ENCODE measurements around the gene ULBP3. TPM values are rescaled to one million over a fixed set of nuclear protein-coding genes. Genes with fewer than 3 reads are reported as not detected.
A peak's percentile ranks its signal among the peaks of the same experiment; 100 is the strongest.
"Not testable (repeated sequence)": the region's sequence is repeated elsewhere in the genome, so short reads cannot be mapped to it uniquely, and the experiment has no call there.

Gene ULBP3
- total and polyA plus RNA-seq, 4 donors = 0.39 to 0.75 (median 0.41) TPM; not detected in 1

GRCh38 chr6:150070236-150070818, 1.4 kb upstream of the ULBP3 start:
- DNase-seq = no peak

GRCh38 chr6:150069706-150070105, 785 bp upstream of the ULBP3 start:
- no peaks in the 10 kb centered on the region for H3K27me3 ChIP-seq (ENCODE audit: control insufficient read depth in 1 of 2, insufficient read depth in 2 of 2, low read length in 1 of 2)
- H3K27ac ChIP-seq (ENCODE audit: low read depth in 1 of 2, low read length in 2 of 2) = no peak overlapping the region
- no peaks in the 10 kb centered on the region for H3K36me3 ChIP-seq (ENCODE audit: control insufficient read depth in 1 of 2, insufficient read depth in 2 of 2, low read length in 1 of 2)
- H3K4me3 ChIP-seq (ENCODE audit: low read length in 2 of 2) = no peak overlapping the region
- no peaks in the 10 kb centered on the region for H3K4me1 ChIP-seq (ENCODE audit: control insufficient read depth in 1 of 2, insufficient read depth in 2 of 2, low read length in 2 of 2)
- intact Hi-C loops (cut with DNase I) = no loop called here
- no peak for ATAC-seq (ENCODE audit: low FRiP score)
- H3K9me3 ChIP-seq (ENCODE audit: control insufficient read depth, low read length) = no peaks in the 10 kb centered on the region
- WGBS, 2 donors = 85 to 89% methylated on average over 11 of the region's 11 CpGs
- no peak for DNase-seq

More at GRCh38 chr6:150070236-150070818, 1.4 kb upstream of the ULBP3 start:
- 79 to 83% methylated on average over 3 of the region's 3 CpGs for WGBS, 2 donors
- Histone ChIP-seq H3K4me1 (ENCODE audit: control insufficient read depth in 1 of 2, insufficient read depth in 2 of 2, low read length in 2 of 2) (no peaks in the 10 kb centered on the region), H3K9me3 (ENCODE audit: control insufficient read depth, low read length) (no peaks in the 10 kb centered on the region), H3K36me3 (ENCODE audit: control insufficient read depth in 1 of 2, insufficient read depth in 2 of 2, low read length in 1 of 2) (no peaks in the 10 kb centered on the region), H3K27me3 (ENCODE audit: control insufficient read depth in 1 of 2, insufficient read depth in 2 of 2, low read length in 1 of 2) (no peaks in the 10 kb centered on the region), H3K27ac (ENCODE audit: low read depth in 1 of 2, low read length in 2 of 2) (no peak overlapping the region), H3K4me3 (ENCODE audit: low read length in 2 of 2) (no peak overlapping the region)
- intact Hi-C loops (cut with DNase I) = no loop called here
- ATAC-seq (ENCODE audit: low FRiP score) = no peak

GRCh38 chr6:150068151-150068550, 770 bp downstream of the ULBP3 start:
- no peaks in the 10 kb centered on the region for H3K27me3 ChIP-seq (ENCODE audit: control insufficient read depth in 1 of 2, insufficient read depth in 2 of 2, low read length in 1 of 2)
- no peak for ATAC-seq (ENCODE audit: low FRiP score)
- WGBS, 2 donors = 44 to 47% methylated on average over 4 of the region's 4 CpGs
- DNase-seq = no peak
- H3K4me3 ChIP-seq (ENCODE audit: low read length in 2 of 2) = peak overlapping the region in 1 of 2 donors; percentile 84
- H3K27ac ChIP-seq (ENCODE audit: low read depth in 1 of 2, low read length in 2 of 2) = no peak overlapping the region
- no peaks in the 10 kb centered on the region for H3K4me1 ChIP-seq (ENCODE audit: control insufficient read depth in 1 of 2, insufficient read depth in 2 of 2, low read length in 2 of 2)
- intact Hi-C loops (cut with DNase I) = no loop called here
- no peaks in the 10 kb centered on the region for H3K36me3 ChIP-seq (ENCODE audit: control insufficient read depth in 1 of 2, insufficient read depth in 2 of 2, low read length in 1 of 2)
- no peaks in the 10 kb centered on the region for H3K9me3 ChIP-seq (ENCODE audit: control insufficient read depth, low read length)

GRCh38 chr6:150065083-150065482, 3.8 kb downstream of the ULBP3 start:
- H3K27me3 ChIP-seq (ENCODE audit: control insufficient read depth in 1 of 2, insufficient read depth in 2 of 2, low read length in 1 of 2) = no peaks in the 10 kb centered on the region
- WGBS, 2 donors = 80 to 92% methylated on average over 2 of the region's 2 CpGs
- H3K27ac ChIP-seq (ENCODE audit: low read depth in 1 of 2, low read length in 2 of 2) = no peak overlapping the region
- intact Hi-C loops (cut with DNase I) = no loop called here
- H3K4me3 ChIP-seq (ENCODE audit: low read length in 2 of 2) = no peak overlapping the region
- DNase-seq (no peak), ATAC-seq (ENCODE audit: low FRiP score) (no peak)
- H3K36me3 ChIP-seq (ENCODE audit: control insufficient read depth in 1 of 2, insufficient read depth in 2 of 2, low read length in 1 of 2) = no peaks in the 10 kb centered on the region
- H3K4me1 ChIP-seq (ENCODE audit: control insufficient read depth in 1 of 2, insufficient read depth in 2 of 2, low read length in 2 of 2) = no peaks in the 10 kb centered on the region
- H3K9me3 ChIP-seq (ENCODE audit: control insufficient read depth, low read length) = no peaks in the 10 kb centered on the region

GRCh38 chr6:150063640-150064039, 5.3 kb downstream of the ULBP3 start:
- Histone ChIP-seq H3K4me1 (ENCODE audit: control insufficient read depth in 1 of 2, insufficient read depth in 2 of 2, low read length in 2 of 2) (no peaks in the 10 kb centered on the region), H3K36me3 (ENCODE audit: control insufficient read depth in 1 of 2, insufficient read depth in 2 of 2, low read length in 1 of 2) (no peaks in the 10 kb centered on the region), H3K4me3 (ENCODE audit: low read length in 2 of 2) (no peak overlapping the region), H3K27ac (ENCODE audit: low read depth in 1 of 2, low read length in 2 of 2) (no peak overlapping the region), H3K9me3 (ENCODE audit: control insufficient read depth, low read length) (no peaks in the 10 kb centered on the region), H3K27me3 (ENCODE audit: control insufficient read depth in 1 of 2, insufficient read depth in 2 of 2, low read length in 1 of 2) (no peaks in the 10 kb centered on the region)
- ATAC-seq (ENCODE audit: low FRiP score) (no peak), DNase-seq (no peak)
- 93 to 94% methylated on average over 6 of the region's 6 CpGs for WGBS, 2 donors
- intact Hi-C loops (cut with DNase I) = no loop called here

- DNase-seq; H3K36me3 ChIP-seq (ENCODE audit: control insufficient read depth in 1 of 2, insufficient read depth in 2 of 2, low read length in 1 of 2); H3K4me1 ChIP-seq (ENCODE audit: control insufficient read depth in 1 of 2, insufficient read depth in 2 of 2, low read length in 2 of 2); intact Hi-C loops (cut with DNase I); H3K4me3 ChIP-seq (ENCODE audit: low read length in 2 of 2); ATAC-seq (ENCODE audit: low FRiP score); H3K27ac ChIP-seq (ENCODE audit: low read depth in 1 of 2, low read length in 2 of 2); H3K27me3 ChIP-seq (ENCODE audit: control insufficient read depth in 1 of 2, insufficient read depth in 2 of 2, low read length in 1 of 2); H3K9me3 ChIP-seq (ENCODE audit: control insufficient read depth, low read length): not testable (repeated sequence)
- WGBS, 2 donors = 88 to 91% methylated on average over 7 of the region's 7 CpGs
Measured at GRCh38 chr6:150059973-150060372, 8.9 kb downstream of the ULBP3 start.

GRCh38 chr6:150058986-150059385, 9.9 kb downstream of the ULBP3 start:
- H3K4me1 ChIP-seq (ENCODE audit: control insufficient read depth in 1 of 2, insufficient read depth in 2 of 2, low read length in 2 of 2) = no peaks in the 10 kb centered on the region
- ATAC-seq (ENCODE audit: low FRiP score) (no peak), DNase-seq (no peak)
- H3K27me3 ChIP-seq (ENCODE audit: control insufficient read depth in 1 of 2, insufficient read depth in 2 of 2, low read length in 1 of 2) = no peaks in the 10 kb centered on the region
- 64 to 73% methylated on average over 6 of the region's 6 CpGs for WGBS, 2 donors
- no peaks in the 10 kb centered on the region for H3K36me3 ChIP-seq (ENCODE audit: control insufficient read depth in 1 of 2, insufficient read depth in 2 of 2, low read length in 1 of 2)
- no peak overlapping the region for H3K27ac ChIP-seq (ENCODE audit: low read depth in 1 of 2, low read length in 2 of 2)
- H3K4me3 ChIP-seq (ENCODE audit: low read length in 2 of 2) = no peak overlapping the region
- intact Hi-C loops (cut with DNase I) = no loop called here
- no peaks in the 10 kb centered on the region for H3K9me3 ChIP-seq (ENCODE audit: control insufficient read depth, low read length)

GRCh38 chr6:150058231-150058792, 10.6 kb downstream of the ULBP3 start:
- H3K4me3 ChIP-seq (ENCODE audit: low read length in 2 of 2) = no peak overlapping the region
- no peaks in the 10 kb centered on the region for H3K36me3 ChIP-seq (ENCODE audit: control insufficient read depth in 1 of 2, insufficient read depth in 2 of 2, low read length in 1 of 2)
- no peaks in the 10 kb centered on the region for H3K27me3 ChIP-seq (ENCODE audit: control insufficient read depth in 1 of 2, insufficient read depth in 2 of 2, low read length in 1 of 2)
- DNase-seq (no peak), ATAC-seq (ENCODE audit: low FRiP score) (no peak)
- 86 to 89% methylated on average over 14 of the region's 14 CpGs for WGBS, 2 donors
- intact Hi-C loops (cut with DNase I) = no loop called here
- H3K9me3 ChIP-seq (ENCODE audit: control insufficient read depth, low read length) = no peaks in the 10 kb centered on the region
- no peak overlapping the region for H3K27ac ChIP-seq (ENCODE audit: low read depth in 1 of 2, low read length in 2 of 2)
- no peaks in the 10 kb centered on the region for H3K4me1 ChIP-seq (ENCODE audit: control insufficient read depth in 1 of 2, insufficient read depth in 2 of 2, low read length in 2 of 2)

- Histone ChIP-seq H3K27ac (ENCODE audit: low read depth in 1 of 2, low read length in 2 of 2) (no peak overlapping the region), H3K4me3 (ENCODE audit: low read length in 2 of 2) (no peak overlapping the region), H3K27me3 (ENCODE audit: control insufficient read depth in 1 of 2, insufficient read depth in 2 of 2, low read length in 1 of 2) (no peaks in the 10 kb centered on the region), H3K4me1 (ENCODE audit: control insufficient read depth in 1 of 2, insufficient read depth in 2 of 2, low read length in 2 of 2) (no peaks in the 10 kb centered on the region), H3K36me3 (ENCODE audit: control insufficient read depth in 1 of 2, insufficient read depth in 2 of 2, low read length in 1 of 2) (no peaks in the 10 kb centered on the region), H3K9me3 (ENCODE audit: control insufficient read depth, low read length) (no peaks in the 10 kb centered on the region)
- WGBS, 2 donors = 78 to 84% methylated on average over 29 of the region's 29 CpGs
- intact Hi-C loops (cut with DNase I) = no loop called here
- DNase-seq (peak in 1 of 2 donors; percentile 74), ATAC-seq (ENCODE audit: low FRiP score) (no peak)
Measured at GRCh38 chr6:150057501-150057951, 11.4 kb downstream of the ULBP3 start.
